Spleen (tissue), 11 donors: Measurements from ENCODE around the gene CABP1. TPM values are rescaled to one million over a fixed set of nuclear protein-coding genes. Genes with fewer than 3 reads are reported as not detected.

Source experiments
- DNase-seq: peaks from one replicate; pipeline ENCODE4 v3.0.0-alpha.2; 2020
- H3K27ac ChIP-seq, 8 donors: fragments of 200-600 bp; sonication (generic) in 7 of 8; 1 replicate in 4 of 8; 2 replicates in 4 of 8; pipeline versions ENCODE4 v1.5.0 to v1.8.0; 2016 to 2021; ENCODE audit warnings: inconsistent platforms in 4 of 8, mild to moderate bottlenecking in 4 of 8, moderate library complexity in 1 of 8
- H3K27me3 ChIP-seq, 7 donors: fragments of 200-600 bp; sonication (generic) in 6 of 7; replicated peaks in 1 of 7; 1 replicate in 4 of 7; 2 replicates in 3 of 7; pipeline versions ENCODE4 v1.5.0 to v1.8.0; 2016 to 2021; ENCODE audit warnings: inconsistent platforms in 3 of 7, mild to moderate bottlenecking in 1 of 7
- H3K36me3 ChIP-seq, 6 donors: fragments of 200-600 bp; sonication (generic) in 5 of 6; 1 replicate in 4 of 6; 2 replicates in 2 of 6; pipeline versions ENCODE4 v1.5.0 to v1.8.0; 2016 to 2021; ENCODE audit warnings: inconsistent platforms in 2 of 6
- H3K4me1 ChIP-seq, 6 donors: fragments of 200-600 bp; sonication (generic) in 5 of 6; 1 replicate in 3 of 6; 2 replicates in 3 of 6; pipeline versions ENCODE4 v1.5.0 to v1.8.0; 2016 to 2021; ENCODE audit warnings: inconsistent platforms in 3 of 6
- H3K4me3 ChIP-seq, 8 donors: fragments of 200-600 bp; sonication (generic) in 7 of 8; 1 replicate in 4 of 8; 2 replicates in 4 of 8; pipeline versions ENCODE4 v1.5.0 to v1.8.0; 2016 to 2021; ENCODE audit warnings: inconsistent platforms in 4 of 8, mild to moderate bottlenecking in 4 of 8, moderate library complexity in 2 of 8
- H3K9me3 ChIP-seq, 8 donors: fragments of 200-600 bp; sonication (generic) in 7 of 8; 1 replicate in 4 of 8; 2 replicates in 4 of 8; pipeline versions ENCODE4 v1.5.0 to v1.8.0; 2016 to 2021; ENCODE audit warnings: inconsistent platforms in 4 of 8
- CTCF ChIP-seq, 11 experiments: fragments of 200-600 bp in 7 of 11; fragments of 450-650 bp in 4 of 11; sonication (generic) in 4 of 11; IDR thresholded peaks in 8 of 11; conservative IDR thresholded peaks in 3 of 11; 1 replicate in 7 of 11; 2 replicates in 4 of 11; pipeline versions ENCODE4 v1.4.0 to v1.8.0; 2016 to 2021; ENCODE audit warnings: antibody characterized with exemption in 11 of 11, inconsistent platforms in 4 of 11, mild to moderate bottlenecking in 1 of 11
- POLR2A ChIP-seq, 3 donors: fragments of 450-650 bp; IDR thresholded peaks; one replicate each; pipeline ENCODE4 v1.5.1; 2017; ENCODE audit warnings: antibody characterized with exemption in 3 of 3, mild to moderate bottlenecking in 1 of 3
- POLR2AphosphoS5 ChIP-seq, 3 donors: sonication (generic); formaldehyde crosslinking; IDR thresholded peaks; one replicate each; pipeline ENCODE4 v1.5.1; 2017; ENCODE audit warnings: antibody characterized with exemption in 3 of 3
- WGBS, 5 donors: extraction: QIAGEN DNeasy Blood & Tissue Kit in 3 of 5; methylation state at CpG; one replicate each; pipeline versions ENCODE4 v1.1.5 to v1.1.7; 2013 to 2018; 5-methylcytosine and 5-hydroxymethylcytosine counted together
- intact Hi-C: fragments of 100-400 bp; cut with DNase I; formaldehyde crosslinking; loops from one replicate; pipeline ENCODE4 v1.15.0; 2023; ENCODE audit warnings: low total_unique reads
- polyA plus RNA-seq, 3 donors: library from polyadenylated mRNA; stranded (reverse); fragments of 200-250 nt; gene quantifications; one replicate each; pipeline ENCODE4 v1.2.1, GENCODE V29; 2013
- total RNA-seq, 7 donors: library from RNA; depleted of rRNA in 3 of 7; stranded (reverse); fragments of >200 nt in 3 of 7; fragmentation: NEBNext Ultra II Directional in 4 of 7; extraction: Animal tissue kit (Norgen Biotek cat#: 25700) in 4 of 7; gene quantifications; one replicate each; pipeline versions ENCODE4 v1.1.0 to v1.2.1, GENCODE V29; 2016 to 2021
- donor health status: healthy with polysubstance abuse.
- donor health status: DM: no; HTN: no; CAD: no; lungs with moderate emphysema.
- donor health status: DM: no; HTN: no; CAD: no.
- donor health status: Bipolar disorder and iron deficiency.
- donor health status: healthy.
- donor health status: DM: no; HTN: no; CAD: no.
- donor health status: DM: yes; HTN: yes; CAD: no.

CABP1 gene
- total and polyA plus RNA-seq, 10 donors: 0.27 to 2.8 (median 0.60) TPM; not detected in 1

GRCh38 chr12:120642121-120642520 is 1.7 kb downstream of the CABP1 start:
- WGBS, 5 donors: 81 to 94% (median 86%) methylated on average over 9 of the region's 9 CpGs

GRCh38 chr12:120642826-120643225 is 2.4 kb downstream of the CABP1 start:
- intact Hi-C loops: no loop called here
- no peak overlapping the region for H3K4me3 ChIP-seq
- H3K4me1 ChIP-seq: peaks cover 5 to 29% (median 15%) of the 10 kb centered on the region in 6 donors
- H3K9me3 ChIP-seq: no peaks in the 10 kb centered on the region
- no peaks in the 10 kb centered on the region for H3K36me3 ChIP-seq
- TF ChIP-seq POLR2A (IDR thresholded peaks at IDR 0.05) (no peak), CTCF (IDR thresholded peaks at IDR 0.05 in 8 of 11, conservative IDR thresholded peaks at IDR 0.05 in 3 of 11) (no peak), POLR2AphosphoS5 (IDR thresholded peaks at IDR 0.05) (no peak)
- no peak overlapping the region for H3K27ac ChIP-seq
- DNase-seq: no peak
- H3K27me3 ChIP-seq: peaks cover 5 to 85% (median 54%) of the 10 kb centered on the region in 7 donors
- 82 to 88% (median 84%) methylated on average over 4 of the region's 4 CpGs for WGBS, 5 donors

More at GRCh38 chr12:120642121-120642520, 1.7 kb downstream of the CABP1 start:
- H3K4me3 ChIP-seq: peak overlapping the region in 1 of 8 donors; percentile 73
- DNase-seq: no peak
- no peaks in the 10 kb centered on the region for H3K9me3 ChIP-seq
- TF ChIP-seq POLR2AphosphoS5 (IDR thresholded peaks at IDR 0.05) (no peak), POLR2A (IDR thresholded peaks at IDR 0.05) (no peak), CTCF (IDR thresholded peaks at IDR 0.05 in 8 of 11, conservative IDR thresholded peaks at IDR 0.05 in 3 of 11) (no peak)
- intact Hi-C loops: no loop called here
- peaks cover 5 to 26% (median 15%) of the 10 kb centered on the region in 6 donors for H3K4me1 ChIP-seq
- no peak overlapping the region for H3K27ac ChIP-seq
- H3K36me3 ChIP-seq: no peaks in the 10 kb centered on the region
- peaks cover 5 to 85% (median 54%) of the 10 kb centered on the region in 7 donors for H3K27me3 ChIP-seq

- H3K4me1 ChIP-seq: peaks cover 5 to 32% (median 18%) of the 10 kb centered on the region in 6 donors
- 85 to 91% (median 85%) methylated on average over 4 of the region's 4 CpGs for WGBS, 5 donors
- no peaks in the 10 kb centered on the region for H3K36me3 ChIP-seq
- no peak overlapping the region for H3K27ac ChIP-seq
- intact Hi-C loops: no loop called here
- TF ChIP-seq POLR2AphosphoS5 (IDR thresholded peaks at IDR 0.05) (no peak), POLR2A (IDR thresholded peaks at IDR 0.05) (no peak), CTCF (IDR thresholded peaks at IDR 0.05 in 8 of 11, conservative IDR thresholded peaks at IDR 0.05 in 3 of 11) (no peak)
- no peak for DNase-seq
- H3K9me3 ChIP-seq: no peaks in the 10 kb centered on the region
- peaks cover 5 to 84% (median 54%) of the 10 kb centered on the region in 7 donors for H3K27me3 ChIP-seq
- no peak overlapping the region for H3K4me3 ChIP-seq
Measured at GRCh38 chr12:120643574-120643973, 3.1 kb downstream of the CABP1 start.

- WGBS, 5 donors: 63 to 79% (median 72%) methylated on average over 6 of the region's 6 CpGs
- Histone ChIP-seq H3K27ac (no peak overlapping the region), H3K4me3 (no peak overlapping the region), H3K27me3 (peaks cover 5 to 83% (median 43%) of the 10 kb centered on the region in 7 donors), H3K36me3 (no peaks in the 10 kb centered on the region), H3K9me3 (no peaks in the 10 kb centered on the region), H3K4me1 (peaks cover 14 to 38% (median 26%) of the 10 kb centered on the region in 6 donors)
- no peak for DNase-seq
- intact Hi-C loops: loop anchor here (2.0 to 5.0 kb wide), 2 partner anchors 69 to 326 kb away; no protein-coding TSS in a partner anchor
- TF ChIP-seq POLR2AphosphoS5 (IDR thresholded peaks at IDR 0.05) (no peak), CTCF (IDR thresholded peaks at IDR 0.05 in 8 of 11, conservative IDR thresholded peaks at IDR 0.05 in 3 of 11) (no peak), POLR2A (IDR thresholded peaks at IDR 0.05) (no peak)
Measured at GRCh38 chr12:120646044-120646443, 5.6 kb downstream of the CABP1 start.
